Amniotic epithelial cell (primary cell): ENCODE data around the gene NPIPB2.

Experiments
- DNase-seq: peaks from one replicate; pipeline ENCODE4 v3.0.0-alpha.2; 2010; ENCODE audit warnings: low read depth

Gene NPIPB2

GRCh38 chr16:11901091-11901490 lies 40.8 kb downstream of the NPIPB2 start:
- DNase-seq = no peak

- DNase-seq = peak; percentile 80
These were observed 45.2 kb downstream of the NPIPB2 start for GRCh38 chr16:11896486-11897176.

DNA sequence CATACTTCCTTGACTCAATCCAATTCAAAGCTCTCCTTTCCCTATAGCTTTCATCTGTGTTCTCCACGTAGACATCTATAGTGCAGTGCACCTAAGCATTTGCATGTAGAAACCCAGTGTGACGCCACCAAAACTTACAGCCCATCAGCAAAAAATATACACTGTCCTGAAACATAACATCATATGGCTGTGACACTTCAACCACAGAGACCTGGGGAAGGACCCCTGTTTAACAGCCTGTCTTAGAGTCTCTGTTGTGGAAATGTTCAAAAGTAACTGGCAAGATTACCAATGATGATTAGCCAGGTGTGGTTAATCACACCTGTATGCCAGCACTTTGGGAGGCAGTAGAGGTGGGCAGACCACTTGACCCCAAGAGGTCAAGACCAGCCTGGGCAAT lies 48.3 kb downstream of the NPIPB2 start:
- no peak for DNase-seq

DNA sequence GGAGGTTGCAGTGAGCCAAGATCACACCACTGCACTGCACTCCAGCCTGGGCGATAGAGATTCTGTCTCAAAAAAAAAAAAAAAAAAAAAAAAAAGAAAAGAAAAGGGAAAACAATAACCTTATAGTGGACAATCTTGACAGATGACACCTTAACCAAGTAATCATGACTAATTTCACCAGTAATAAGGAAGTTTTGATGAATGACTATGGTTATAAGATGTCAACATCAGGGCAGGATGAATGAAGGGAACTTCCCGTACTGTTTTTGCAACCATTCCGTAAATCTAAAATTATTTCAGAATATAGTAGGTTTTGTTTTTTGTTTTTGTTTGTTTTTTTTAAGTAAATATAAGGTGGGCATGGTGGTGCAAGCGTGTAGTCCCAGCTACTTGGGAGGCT lies 49.1 kb downstream of the NPIPB2 start:
- no peak for DNase-seq

DNA sequence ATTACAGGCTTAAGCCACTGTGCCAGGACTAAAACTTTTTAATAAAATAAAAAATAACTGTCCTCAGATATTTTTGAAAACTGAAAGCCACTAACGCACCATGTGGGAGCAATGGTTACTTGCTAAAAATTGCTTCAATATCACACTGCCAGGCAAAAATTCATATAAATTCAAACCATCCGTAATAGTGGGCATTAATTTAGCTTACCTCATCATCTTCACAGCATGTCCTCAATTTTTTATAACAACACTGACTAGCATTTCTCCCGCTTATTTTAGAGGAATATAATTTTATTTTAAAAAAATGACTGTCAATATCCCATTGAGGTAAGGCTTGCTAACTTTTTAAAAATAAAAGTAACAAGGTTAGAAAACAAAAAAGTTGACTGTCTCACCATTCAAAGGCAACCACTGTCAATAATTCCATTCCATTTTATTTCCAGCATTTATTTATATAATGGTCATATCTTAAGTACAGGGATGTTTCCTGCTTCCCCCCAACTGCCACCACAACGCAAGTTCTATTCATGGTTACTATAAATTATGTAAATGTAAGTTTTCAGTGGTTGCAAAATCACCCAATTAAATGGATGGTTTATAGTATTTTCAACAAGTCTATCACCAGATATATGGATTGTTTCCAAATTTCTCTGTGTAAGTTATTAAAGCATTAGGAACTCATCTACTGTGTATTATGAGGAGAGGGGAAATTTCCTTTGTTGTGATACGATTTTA lies 51.4 kb downstream of the NPIPB2 start:
- DNase-seq = no peak

DNA sequence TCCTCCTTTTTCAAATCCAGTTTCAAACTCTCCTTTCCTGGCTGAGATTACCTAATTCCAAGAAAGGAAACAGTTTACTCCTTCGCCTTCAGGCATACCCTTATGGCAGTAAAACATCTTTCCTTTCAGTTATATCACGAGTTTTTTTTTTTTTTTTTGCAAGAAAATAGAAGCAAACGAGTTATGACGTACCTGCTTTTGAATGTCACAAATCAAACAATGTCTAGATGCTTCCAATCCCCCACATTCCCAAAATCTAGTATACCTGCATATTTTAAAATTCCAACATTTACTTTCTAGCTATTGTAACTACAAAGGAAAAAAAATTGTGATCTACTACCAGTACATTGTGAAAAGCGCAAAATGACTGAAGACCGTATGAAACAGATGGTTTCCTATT lies 55.0 kb downstream of the NPIPB2 start:
- no peak for DNase-seq

- DNase-seq = no peak
These were observed 57.8 kb downstream of the NPIPB2 start for GRCh38 chr16:11884035-11884434.

GRCh38 chr16:11880007-11880406 lies 61.8 kb downstream of the NPIPB2 start:
- no peak for DNase-seq

DNA sequence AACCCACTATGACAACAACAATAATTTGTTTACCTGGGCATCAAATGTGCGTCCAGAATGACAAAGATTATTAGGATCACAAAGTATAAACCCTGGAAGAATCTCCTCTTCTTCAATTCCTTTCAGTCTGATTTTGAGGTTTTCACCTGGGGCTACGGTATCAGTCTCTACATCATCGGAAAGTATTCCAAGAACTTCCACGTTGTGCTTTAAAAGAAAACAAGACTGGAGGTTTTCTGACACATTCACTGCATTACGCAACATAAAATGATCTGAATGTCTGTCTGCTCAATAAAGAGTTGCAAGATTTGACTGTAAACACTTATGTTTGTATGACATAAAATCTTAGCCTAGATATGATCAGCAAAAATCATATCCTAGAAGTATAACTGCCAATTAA lies 64.5 kb downstream of the NPIPB2 start:
- DNase-seq = peak; percentile 80
